HG03469 (cell line): ENCODE measurements around the gene PDE3B.
"Not testable (repeated sequence)": the region's sequence is repeated elsewhere in the genome, so short reads cannot be mapped to it uniquely, and the experiment has no call there.

Source experiments
- ATAC-seq: cut with Tn5 transposase; IDR thresholded peaks from one replicate; pipeline ENCODE4 v1.9.1; 2021; ENCODE audit warnings: mild to moderate bottlenecking, moderate library complexity, moderate number of reproducible peaks; ENCODE audit not compliant: unreplicated experiment

PDE3B gene

GRCh38 chr11:14643697-14644225 is at the start of gene PDE3B:
Gene PDE3B (plus strand): TSS chr11:14643804. CDS start chr11:14644076, 272 bp downstream.
- ATAC-seq: peak; percentile 40

- not testable (repeated sequence) for ATAC-seq
Observed at GRCh38 chr11:14595261-14595660, 48.3 kb upstream of the PDE3B start.

- ATAC-seq: no peak
Observed at GRCh38 chr11:14607713-14608112, 35.9 kb upstream of the PDE3B start.

- ATAC-seq: no peak
Observed at GRCh38 chr11:14609902-14610301, 33.7 kb upstream of the PDE3B start.

GRCh38 chr11:14611939-14612338 is 31.7 kb upstream of the PDE3B start:
- ATAC-seq: no peak

GRCh38 chr11:14612694-14613093 is 30.9 kb upstream of the PDE3B start:
- no peak for ATAC-seq

GRCh38 chr11:14614091-14614622 is 29.4 kb upstream of the PDE3B start:
- ATAC-seq: no peak

GRCh38 chr11:14617241-14618027 is 26.2 kb upstream of the PDE3B start:
- no peak for ATAC-seq

GRCh38 chr11:14618060-14618459 is 25.5 kb upstream of the PDE3B start:
- no peak for ATAC-seq

- ATAC-seq: no peak
Observed at GRCh38 chr11:14619603-14620531, 23.7 kb upstream of the PDE3B start.

- no peak for ATAC-seq
Observed at GRCh38 chr11:14622223-14622954, 21.2 kb upstream of the PDE3B start.

- ATAC-seq: no peak
Observed at GRCh38 chr11:14623036-14623435, 20.6 kb upstream of the PDE3B start.

GRCh38 chr11:14625586-14626205 is 17.9 kb upstream of the PDE3B start:
- ATAC-seq: no peak

- ATAC-seq: no peak
Observed at GRCh38 chr11:14626650-14627049, 17.0 kb upstream of the PDE3B start.

GRCh38 chr11:14633506-14634224 is 9.9 kb upstream of the PDE3B start:
- ATAC-seq: not testable (repeated sequence)

- no peak for ATAC-seq
Observed at GRCh38 chr11:14634813-14635212, 8.8 kb upstream of the PDE3B start.

- no peak for ATAC-seq
Observed at GRCh38 chr11:14635546-14635945, 8.1 kb upstream of the PDE3B start.

GRCh38 chr11:14636119-14636518 is 7.5 kb upstream of the PDE3B start:
- ATAC-seq: peak; percentile 42

GRCh38 chr11:14637868-14638409 is 5.7 kb upstream of the PDE3B start:
- ATAC-seq: no peak
